Suprapubic skin (tissue), 4 donors: ENCODE measurements around the gene RFTN2. TPM values are rescaled to one million over a fixed set of nuclear protein-coding genes. Genes with fewer than 3 reads are reported as not detected.

ENCODE experiments used
- DNase-seq, 2 donors: peaks; one replicate each; pipeline ENCODE4 v3.0.0-alpha.2; 2019; ENCODE audit warnings: low spot score in 2 of 2
- H3K27ac ChIP-seq: fragments of 200-600 bp; sonication (generic); one replicate; pipeline ENCODE4 v1.5.1; 2019
- H3K27me3 ChIP-seq: fragments of 200-600 bp; sonication (generic); one replicate; pipeline ENCODE4 v1.5.1; 2019
- H3K36me3 ChIP-seq: fragments of 200-600 bp; sonication (generic); one replicate; pipeline ENCODE4 v1.5.1; 2019
- H3K4me1 ChIP-seq: fragments of 200-600 bp; sonication (generic); one replicate; pipeline ENCODE4 v1.5.1; 2019
- H3K4me3 ChIP-seq: fragments of 200-600 bp; sonication (generic); one replicate; pipeline ENCODE4 v1.5.1; 2019; ENCODE audit warnings: mild to moderate bottlenecking
- H3K9me3 ChIP-seq: fragments of 200-600 bp; sonication (generic); one replicate; pipeline ENCODE4 v1.5.1; 2019
- CTCF ChIP-seq, 2 donors: fragments of 200-600 bp in 1 of 2; fragments of 450-650 bp in 1 of 2; sonication (generic) in 1 of 2; IDR thresholded peaks; one replicate each; pipeline ENCODE4 v1.5.1; 2016 to 2019; ENCODE audit warnings: antibody characterized with exemption in 2 of 2, mild to moderate bottlenecking in 1 of 2, moderate library complexity in 1 of 2
- EP300 ChIP-seq: sonication (generic); formaldehyde crosslinking; IDR thresholded peaks from one replicate; pipeline ENCODE4 v1.6.1; 2017; ENCODE audit warnings: antibody characterized with exemption
- POLR2A ChIP-seq, 2 donors: fragments of 450-650 bp; IDR thresholded peaks; one replicate each; pipeline ENCODE4 v1.6.1; 2017; ENCODE audit warnings: antibody characterized with exemption in 2 of 2, mild to moderate bottlenecking in 2 of 2, moderate library complexity in 2 of 2
- POLR2AphosphoS5 ChIP-seq, 3 donors: sonication (generic); formaldehyde crosslinking; IDR thresholded peaks; one replicate each; pipeline ENCODE4 v1.6.1; 2017; ENCODE audit warnings: antibody characterized with exemption in 3 of 3
- WGBS: methylation state at CpG from one replicate; pipeline ENCODE4 v1.1.5; 2018; 5-methylcytosine and 5-hydroxymethylcytosine counted together
- total RNA-seq, 4 donors: library from RNA; depleted of rRNA; stranded (reverse); fragments of >200 nt; gene quantifications; one replicate each; pipeline ENCODE4 v1.1.0, GENCODE V29; 2016

RFTN2 gene
- total RNA-seq, 4 donors from 2014 or later = 1.4 to 5.8 (median 5.0) TPM

DNA sequence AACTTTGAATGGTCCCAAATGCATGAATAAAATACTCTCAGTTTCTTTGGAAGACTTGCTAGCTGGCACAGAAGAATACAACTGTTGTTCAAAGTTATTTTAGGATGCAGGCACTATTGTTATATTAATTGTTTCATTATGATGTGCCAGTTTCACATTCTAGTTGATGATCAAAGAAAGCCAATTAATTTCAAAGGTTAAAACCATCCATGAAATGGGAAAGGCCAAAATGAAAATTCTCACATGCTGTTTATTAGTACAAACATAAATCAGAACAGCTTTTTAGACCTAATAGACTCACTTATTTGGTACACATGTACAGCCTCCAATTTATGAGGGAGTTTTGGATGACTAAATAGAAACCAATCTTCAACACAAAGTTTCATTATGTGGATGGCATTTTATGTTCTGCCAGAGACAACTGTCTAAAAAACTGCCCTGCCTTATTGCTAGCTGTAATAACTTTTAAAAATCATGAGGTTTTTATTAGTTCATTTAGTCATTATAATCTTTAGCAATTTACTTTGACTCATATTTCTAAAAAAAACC lies 42.2 kb downstream of the RFTN2 start:
- H3K27me3 ChIP-seq = no peaks in the 10 kb centered on the region

DNA sequence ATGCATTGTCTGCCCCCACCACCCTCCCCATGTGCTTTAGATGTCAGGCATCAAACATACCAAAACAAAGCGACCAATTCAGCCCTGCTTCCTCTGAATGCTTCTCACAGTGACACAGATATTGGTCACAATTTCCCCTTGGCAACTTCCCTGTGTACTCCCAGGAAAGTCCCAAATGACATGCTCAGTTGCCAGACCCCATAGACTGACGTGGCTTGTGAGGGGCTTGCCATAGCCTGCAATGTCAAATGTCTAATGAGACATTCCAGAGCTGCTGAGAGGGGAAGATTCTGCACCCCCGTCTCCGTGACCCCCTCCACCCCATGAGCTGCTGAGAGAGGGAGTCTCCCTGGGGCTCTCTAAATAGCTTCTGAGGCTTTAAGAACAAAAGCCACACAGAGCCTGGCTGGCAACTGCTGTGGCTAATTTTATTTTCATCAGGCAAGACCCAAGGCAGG lies 47.3 kb downstream of the RFTN2 start:
- Histone ChIP-seq H3K36me3 (no peaks in the 10 kb centered on the region), H3K4me3 (no peak overlapping the region), H3K27me3 (no peaks in the 10 kb centered on the region), H3K4me1 (no peaks in the 10 kb centered on the region), H3K9me3 (no peaks in the 10 kb centered on the region), H3K27ac (no peak overlapping the region)
- WGBS = 35% methylated on average over 4 of the region's 4 CpGs
- no peak for TF ChIP-seq EP300
- no peak for TF ChIP-seq CTCF (IDR thresholded peaks at IDR 0.05)
- TF ChIP-seq POLR2A (IDR thresholded peaks at IDR 0.05) = no peak
- no peak for TF ChIP-seq POLR2AphosphoS5 (IDR thresholded peaks at IDR 0.05)
- DNase-seq = no peak

More for the DNA sequence above, 42.2 kb downstream of the RFTN2 start:
- TF ChIP-seq CTCF (IDR thresholded peaks at IDR 0.05) (no peak), POLR2A (IDR thresholded peaks at IDR 0.05) (no peak), POLR2AphosphoS5 (IDR thresholded peaks at IDR 0.05) (no peak), EP300 (no peak)
- Histone ChIP-seq H3K36me3 (no peaks in the 10 kb centered on the region), H3K4me3 (no peak overlapping the region), H3K27ac (no peak overlapping the region), H3K9me3 (no peaks in the 10 kb centered on the region), H3K4me1 (no peaks in the 10 kb centered on the region)
- DNase-seq = no peak

DNA sequence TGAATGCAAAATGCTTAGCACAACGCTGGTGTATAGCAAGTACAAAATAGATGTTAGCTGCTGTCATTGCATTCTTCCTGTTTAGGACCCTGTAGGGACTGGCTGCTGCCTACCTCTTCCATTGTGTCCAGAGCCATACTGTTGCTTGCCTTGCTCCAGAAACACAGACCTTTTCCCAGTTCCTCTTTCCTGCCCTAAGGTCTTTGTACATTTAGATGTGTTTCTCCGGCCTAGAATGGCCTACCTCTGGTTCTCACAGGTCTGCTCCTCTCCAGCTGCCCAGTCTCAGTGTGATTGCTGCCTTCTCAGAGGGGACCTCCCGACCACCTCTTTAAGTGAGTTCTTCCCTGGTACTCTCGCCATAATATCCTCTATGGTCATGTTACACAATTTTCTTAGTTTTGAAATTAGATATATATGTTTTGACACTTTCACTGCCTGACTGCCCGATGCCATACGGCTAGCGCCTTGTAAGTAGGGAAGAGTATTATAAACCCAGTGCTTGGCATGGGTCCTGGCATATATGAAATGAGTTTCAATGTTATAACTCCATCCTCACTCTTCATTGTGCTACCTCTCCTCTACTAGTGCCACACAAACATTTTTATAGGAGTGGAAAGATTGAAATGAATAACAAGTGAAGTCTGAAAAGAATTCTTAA lies 48.3 kb downstream of the RFTN2 start:
- no peak for DNase-seq
- Histone ChIP-seq H3K4me3 (no peak overlapping the region), H3K9me3 (no peaks in the 10 kb centered on the region), H3K27me3 (no peaks in the 10 kb centered on the region), H3K36me3 (no peaks in the 10 kb centered on the region), H3K27ac (no peak overlapping the region), H3K4me1 (no peaks in the 10 kb centered on the region)
- TF ChIP-seq EP300 (no peak), POLR2A (IDR thresholded peaks at IDR 0.05) (no peak), CTCF (IDR thresholded peaks at IDR 0.05) (no peak), POLR2AphosphoS5 (IDR thresholded peaks at IDR 0.05) (no peak)
- 81% methylated on average over 7 of the region's 7 CpGs for WGBS

DNA sequence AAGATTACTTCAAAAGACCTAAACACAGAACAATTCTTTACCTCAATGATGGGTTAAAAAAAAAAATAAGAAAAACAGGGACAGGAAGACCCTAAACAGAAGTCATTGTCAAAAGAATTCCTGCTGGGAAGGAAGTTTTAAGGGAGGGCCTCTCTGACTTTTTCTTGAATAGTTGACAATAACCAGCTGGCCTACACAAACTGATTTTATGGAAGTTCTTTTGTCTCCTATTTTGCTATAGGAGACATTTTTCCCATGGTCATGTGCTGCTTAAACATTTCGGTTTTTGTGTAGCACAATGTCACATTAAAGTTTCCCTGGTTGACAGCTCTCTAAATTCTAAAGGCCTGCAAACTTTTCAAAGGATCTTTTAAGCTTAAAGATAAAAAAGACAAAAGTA lies 55.3 kb downstream of the RFTN2 start:
- WGBS = 74% methylated on average over 1 of the region's 1 CpG
- Histone ChIP-seq H3K27ac (no peak overlapping the region), H3K36me3 (no peaks in the 10 kb centered on the region), H3K9me3 (no peaks in the 10 kb centered on the region), H3K4me1 (no peaks in the 10 kb centered on the region), H3K4me3 (no peak overlapping the region), H3K27me3 (no peaks in the 10 kb centered on the region)
- DNase-seq = no peak
- TF ChIP-seq POLR2A (IDR thresholded peaks at IDR 0.05) (no peak), POLR2AphosphoS5 (IDR thresholded peaks at IDR 0.05) (no peak)

- Histone ChIP-seq H3K36me3 (peaks cover 3% of the 10 kb centered on the region), H3K27ac (no peak overlapping the region), H3K4me1 (peaks cover 8% of the 10 kb centered on the region), H3K27me3 (no peaks in the 10 kb centered on the region), H3K9me3 (no peaks in the 10 kb centered on the region), H3K4me3 (no peak overlapping the region)
- DNase-seq = no peak
- 57% methylated on average over 4 of the region's 4 CpGs for WGBS
- no peak for TF ChIP-seq POLR2AphosphoS5 (IDR thresholded peaks at IDR 0.05)
- TF ChIP-seq POLR2A (IDR thresholded peaks at IDR 0.05) = no peak
- peak in 1 of 2 donors; percentile 36 for TF ChIP-seq CTCF (IDR thresholded peaks at IDR 0.05)
- no peak for TF ChIP-seq EP300
Measured at GRCh38 chr2:197615016-197615652, 60.3 kb downstream of the RFTN2 start.
